ENCODE results near the gene CPSF7. TPM values are rescaled to one million over a fixed set of nuclear protein-coding genes. Genes with fewer than 3 reads are reported as not detected.

Gene CPSF7
- total RNA-seq, 4 donors from 2014 or later = 43.6 to 65.1 (median 53.7) TPM

- whole genome bisulfite sequencing, 2 donors (ENCODE audit: low coverage in 1 of 2) = 92% methylated on average over 7 of the region's 7 CpGs; no CpG with 5 or more reads in 1 of the 2 donors
- in situ Hi-C loops (cut with MboI; ENCODE audit: low pct_ligation_motif_present in 1 of 4, low pct_unique_long_range_greater_than_20kb in 1 of 4, low sequenced_read_pairs in 3 of 4) = no loop called here
- no peak for DNase-seq
- Histone ChIP-seq H3K4me3 (no peak overlapping the region), H3K36me3 (no peaks in the 10 kb centered on the region), H3K9me3 (no peaks in the 10 kb centered on the region), H3K4me1 (peaks cover 0 to 5% (median 0%) of the 10 kb centered on the region in 4 donors), H3K27ac (peak overlapping the region in 1 of 4 donors; percentile 4), H3K27me3 (no peaks in the 10 kb centered on the region)
- TF ChIP-seq CTCF (IDR thresholded peaks at IDR 0.05) = no peak
- no peak for TF ChIP-seq POLR2AphosphoS5 (IDR thresholded peaks at IDR 0.05)
- no peak for TF ChIP-seq EP300 (IDR thresholded peaks at IDR 0.05; ENCODE audit: low read depth)
- no peak for TF ChIP-seq POLR2A (IDR thresholded peaks at IDR 0.05)
- intact Hi-C loops (cut with DNase I; ENCODE audit: low total_unique reads) = no loop called here
Observed at GRCh38 chr11:61454520-61454919, 24.7 kb upstream of the CPSF7 start.

- in situ Hi-C loops (cut with MboI; ENCODE audit: low pct_ligation_motif_present in 1 of 4, low pct_unique_long_range_greater_than_20kb in 1 of 4, low sequenced_read_pairs in 3 of 4) = no loop called here
- WGBS, 2 donors (ENCODE audit: low coverage in 1 of 2) = 67 to 71% methylated on average over 2 to 3 of the region's 3 CpGs
Observed at GRCh38 chr11:61453695-61454094, 23.9 kb upstream of the CPSF7 start.

GRCh38 chr11:61452825-61453224 lies 23.1 kb upstream of the CPSF7 start:
- no peak for TF ChIP-seq CTCF (IDR thresholded peaks at IDR 0.05)
- no peak for TF ChIP-seq POLR2A (IDR thresholded peaks at IDR 0.05)
- TF ChIP-seq POLR2AphosphoS5 (IDR thresholded peaks at IDR 0.05) = no peak
- TF ChIP-seq EP300 (IDR thresholded peaks at IDR 0.05; ENCODE audit: low read depth) = no peak
- no peak overlapping the region for H3K27ac ChIP-seq
- H3K36me3 ChIP-seq = peaks cover 0 to 2% (median 0%) of the 10 kb centered on the region in 4 donors
- intact Hi-C loops (cut with DNase I; ENCODE audit: low total_unique reads) = no loop called here
- H3K4me3 ChIP-seq = no peak overlapping the region
- H3K4me1 ChIP-seq = peaks cover 0 to 9% (median 4%) of the 10 kb centered on the region in 4 donors
- no peak for DNase-seq
- 96% methylated on average over 2 of the region's 2 CpGs; no CpG with 5 or more reads in 1 of the 2 donors for WGBS, 2 donors (ENCODE audit: low coverage in 1 of 2)
- no peaks in the 10 kb centered on the region for H3K9me3 ChIP-seq
- in situ Hi-C loops (cut with MboI; ENCODE audit: low pct_ligation_motif_present in 1 of 4, low pct_unique_long_range_greater_than_20kb in 1 of 4, low sequenced_read_pairs in 3 of 4) = no loop called here
- H3K27me3 ChIP-seq = no peaks in the 10 kb centered on the region

More at GRCh38 chr11:61453695-61454094, 23.9 kb upstream of the CPSF7 start:
- H3K36me3 ChIP-seq = no peaks in the 10 kb centered on the region
- H3K4me1 ChIP-seq = peaks cover 0 to 5% (median under 1%) of the 10 kb centered on the region in 4 donors
- H3K4me3 ChIP-seq = no peak overlapping the region
- no peaks in the 10 kb centered on the region for H3K9me3 ChIP-seq
- no peak for DNase-seq
- intact Hi-C loops (cut with DNase I; ENCODE audit: low total_unique reads) = no loop called here
- H3K27me3 ChIP-seq = no peaks in the 10 kb centered on the region
- H3K27ac ChIP-seq = peak overlapping the region in 2 of 4 donors; percentile 21 to 24
- TF ChIP-seq EP300 (IDR thresholded peaks at IDR 0.05; ENCODE audit: low read depth) (no peak), CTCF (IDR thresholded peaks at IDR 0.05) (no peak)

- intact Hi-C loops (cut with DNase I; ENCODE audit: low total_unique reads) = loop anchor here (5.0 kb wide), 1 partner anchor 139 kb away; no protein-coding TSS in a partner anchor
- H3K27me3 ChIP-seq = no peaks in the 10 kb centered on the region
- no peak for DNase-seq
- no peak for TF ChIP-seq CTCF (IDR thresholded peaks at IDR 0.05)
- no peak for TF ChIP-seq POLR2AphosphoS5 (IDR thresholded peaks at IDR 0.05)
- no peak for TF ChIP-seq EP300 (IDR thresholded peaks at IDR 0.05; ENCODE audit: low read depth)
- no peak for TF ChIP-seq POLR2A (IDR thresholded peaks at IDR 0.05)
- no peaks in the 10 kb centered on the region for H3K9me3 ChIP-seq
- H3K36me3 ChIP-seq = peaks cover 0 to 15% (median 2%) of the 10 kb centered on the region in 4 donors
- WGBS, 2 donors (ENCODE audit: low coverage in 1 of 2) = 65 to 86% methylated on average over 4 to 7 of the region's 7 CpGs
- H3K4me3 ChIP-seq = no peak overlapping the region
- in situ Hi-C loops (cut with MboI; ENCODE audit: low pct_ligation_motif_present in 1 of 4, low pct_unique_long_range_greater_than_20kb in 1 of 4, low sequenced_read_pairs in 3 of 4) = no loop called here
- peak overlapping the region; percentile 63 to 82 (median 66) for H3K27ac ChIP-seq
- peaks cover 4 to 31% (median 8%) of the 10 kb centered on the region in 4 donors for H3K4me1 ChIP-seq
Observed at GRCh38 chr11:61448552-61448927, 18.8 kb upstream of the CPSF7 start.

Data from transverse colon (tissue), 4 donors.